Left renal cortex interstitium (tissue), 4 donors: ENCODE measurements around the gene LNPK. TPM values are rescaled to one million over a fixed set of nuclear protein-coding genes. Genes with fewer than 3 reads are reported as not detected.
A peak's percentile ranks its signal among the peaks of the same experiment; 100 is the strongest.
"Not testable (repeated sequence)": the region's sequence is repeated elsewhere in the genome, so short reads cannot be mapped to it uniquely, and the experiment has no call there.

Experiments used
- DNase-seq, 4 donors: peaks; one replicate each; pipeline ENCODE4 v3.0.0-alpha.2; 2013; ENCODE audit warnings: low read depth in 4 of 4, low spot score in 2 of 4, missing footprints in 1 of 4
- polyA plus RNA-seq, 4 donors: library from polyadenylated mRNA; unstranded; fragments of 120-200 nt; gene quantifications; one replicate each; pipeline ENCODE4 v1.2.1, GENCODE V29; 2013; ENCODE audit not compliant: insufficient read length in 4 of 4

LNPK gene
- polyA plus RNA-seq: 10 to 100 TPM; 22.4 to 28.4 (median 25.9) TPM

- peak; percentile 76 to 87 (median 84) for DNase-seq
Observed at GRCh38 chr2:176001916-176002687, at the start of gene LNPK. TSS of gene LNPK (minus strand) at chr2:176002267. CDS start at chr2:175995584, 6,683 bp downstream.

- no peak for DNase-seq
Observed at GRCh38 chr2:176039375-176039774, 37.3 kb upstream of the LNPK start.

DNA sequence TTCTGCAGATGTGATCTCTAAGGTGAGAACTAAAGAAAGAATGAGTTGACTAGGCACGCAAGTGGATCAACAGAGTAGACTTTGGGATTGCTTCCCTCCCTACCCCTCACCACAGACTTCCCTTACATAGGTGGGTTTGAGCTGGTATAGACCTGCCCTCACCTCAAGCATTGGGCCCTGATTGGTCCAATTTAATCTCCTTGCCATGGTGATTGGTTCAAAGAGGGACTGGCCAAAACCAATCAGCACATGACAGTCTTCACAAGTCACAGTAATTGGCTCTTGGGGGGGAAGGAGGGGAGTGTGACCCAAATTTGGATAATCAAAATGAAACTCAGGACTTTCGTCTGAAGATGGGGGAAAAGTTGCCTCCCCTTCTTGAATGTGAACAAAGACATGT lies 36.6 kb upstream of the LNPK start:
- no peak for DNase-seq

GRCh38 chr2:176035013-176035691 lies 33.1 kb upstream of the LNPK start:
- DNase-seq: no peak

GRCh38 chr2:176027806-176028205 lies 25.7 kb upstream of the LNPK start:
- DNase-seq: no peak

DNA sequence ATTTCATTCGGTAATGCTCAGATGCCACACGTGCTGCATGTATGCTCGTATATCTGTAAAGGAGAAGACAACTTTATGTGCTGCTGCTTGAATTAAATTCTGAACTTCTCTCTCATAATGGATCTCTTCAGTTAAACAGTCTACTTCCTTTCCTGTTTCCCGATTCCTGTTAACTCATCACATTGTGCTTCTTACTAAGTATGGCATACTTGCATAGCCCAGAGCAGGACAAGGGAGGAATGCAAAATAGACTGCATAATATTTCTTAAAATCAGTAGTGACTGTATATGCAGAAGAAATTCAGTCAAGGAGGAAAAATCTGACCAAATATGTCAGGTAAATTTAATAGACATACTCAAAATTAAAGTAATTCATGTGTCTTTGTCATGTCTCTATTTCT lies 23.9 kb upstream of the LNPK start:
- DNase-seq: no peak

GRCh38 chr2:176024083-176024482 lies 22.0 kb upstream of the LNPK start:
- DNase-seq: no peak

- DNase-seq: no peak
Observed at GRCh38 chr2:176022048-176022447, 20.0 kb upstream of the LNPK start.

DNA sequence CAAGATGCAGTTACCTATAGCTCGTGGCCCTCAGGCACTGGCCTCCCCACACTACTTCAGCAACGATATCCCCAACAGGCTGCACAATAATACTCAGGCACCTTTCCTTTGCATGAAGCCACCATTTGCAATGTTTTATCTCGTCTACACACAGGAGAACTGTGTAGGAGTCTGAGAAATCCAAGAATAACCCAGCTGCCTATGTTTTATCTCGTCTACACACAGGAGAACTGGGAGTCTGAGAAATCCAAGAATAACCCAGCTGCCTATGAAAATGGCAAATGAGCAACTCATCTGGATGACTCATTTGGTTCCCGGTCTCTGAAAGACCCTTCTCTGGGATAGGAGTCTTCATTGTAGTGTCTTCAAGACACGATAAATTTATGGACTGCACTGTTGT lies 18.3 kb upstream of the LNPK start:
- no peak for DNase-seq

DNA sequence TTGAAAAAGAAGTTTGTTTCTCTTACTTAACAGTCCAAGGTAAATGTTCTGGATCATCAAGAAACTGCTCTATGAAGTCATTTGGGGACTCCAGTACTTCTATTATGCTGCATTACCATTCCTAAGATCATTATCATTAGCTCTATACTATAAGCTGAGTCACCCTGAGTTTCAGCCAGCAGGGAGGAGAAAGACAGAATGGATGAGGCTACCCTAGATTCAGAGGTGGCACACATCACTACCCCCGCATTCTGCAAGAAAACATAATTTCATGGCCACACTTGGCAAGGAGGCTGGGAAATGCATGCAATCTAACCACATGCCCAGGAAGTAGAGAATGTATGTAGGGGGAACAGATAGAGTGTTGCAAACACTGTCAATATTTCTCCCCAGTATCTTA lies 16.6 kb upstream of the LNPK start:
- DNase-seq: no peak

- DNase-seq: no peak
Observed at GRCh38 chr2:176009445-176009844, 7.4 kb upstream of the LNPK start.

DNA sequence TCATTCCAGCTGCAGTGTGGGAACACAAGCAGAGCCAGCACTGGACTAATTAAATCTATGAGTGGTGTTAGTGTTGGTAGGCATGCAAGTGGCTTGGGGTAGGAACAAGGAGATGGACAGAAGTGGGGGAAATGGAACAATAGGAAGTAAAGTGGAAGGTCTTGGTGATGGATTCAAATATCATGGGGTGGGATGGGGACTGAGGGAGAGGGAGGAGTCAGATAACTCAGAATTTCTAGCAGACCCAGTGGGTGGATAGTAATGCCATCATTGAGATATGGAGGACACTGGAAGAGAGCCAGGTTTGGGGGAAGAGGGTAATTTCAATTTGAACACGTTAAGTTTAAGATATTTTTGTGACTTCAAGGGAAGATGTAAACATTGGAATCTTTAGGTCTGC lies 2.9 kb upstream of the LNPK start:
- DNase-seq: no peak

DNA sequence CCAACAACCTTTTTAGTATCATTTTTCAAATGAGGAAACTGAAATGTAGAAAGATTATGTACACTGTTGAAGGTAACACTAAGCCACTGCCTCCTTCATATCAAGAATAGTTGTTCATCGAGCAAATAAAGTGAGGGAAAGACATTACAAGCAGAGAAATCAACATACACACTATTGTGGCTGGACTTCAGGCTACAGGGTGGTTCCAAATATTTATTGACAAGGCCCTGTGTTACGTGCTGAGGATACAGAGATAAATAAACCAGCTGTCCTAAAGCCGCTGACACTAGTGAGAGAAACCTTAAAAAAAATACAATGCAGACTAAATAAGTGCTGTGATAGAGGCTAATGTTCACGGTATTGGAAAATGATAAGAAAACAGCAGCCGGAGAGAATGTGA lies 1.9 kb upstream of the LNPK start:
- no peak for DNase-seq

GRCh38 chr2:176002688-176003210 lies 682 bp upstream of the LNPK start:
- peak in 3 of 4 donors; percentile 20 to 36 (median 32) for DNase-seq

GRCh38 chr2:176001281-176001915 lies 669 bp downstream of the LNPK start:
- DNase-seq: peak; percentile 18 to 74 (median 52)

DNA sequence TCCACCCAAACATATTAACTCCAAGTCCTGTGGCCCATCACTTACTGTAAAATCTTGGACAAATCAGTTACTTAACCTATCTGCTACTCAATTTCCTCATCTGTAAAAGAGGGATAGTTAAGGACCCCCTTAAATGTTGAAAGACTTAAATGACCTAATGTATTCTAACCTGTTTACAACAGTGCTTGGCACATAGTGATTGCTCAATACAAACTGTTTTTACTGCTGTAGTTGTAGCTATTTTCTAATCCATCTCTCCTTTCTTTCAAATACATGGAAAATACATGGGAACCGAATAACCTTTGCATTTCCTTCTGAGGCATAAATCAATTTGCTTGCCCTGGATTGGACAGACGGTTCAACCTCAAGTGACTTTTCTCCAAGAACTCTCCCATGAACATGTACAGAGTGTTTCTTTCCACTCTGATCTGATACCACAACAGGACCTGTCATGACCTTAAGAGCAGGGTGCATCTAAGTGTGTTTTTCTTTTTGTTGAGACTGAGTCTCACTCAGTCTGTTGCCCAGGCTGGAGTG lies 2.7 kb downstream of the LNPK start:
- DNase-seq: no peak

- DNase-seq: no peak
Observed at GRCh38 chr2:175990099-175990498, 12.0 kb downstream of the LNPK start.

GRCh38 chr2:175987126-175987525 lies 14.9 kb downstream of the LNPK start:
- DNase-seq: not testable (repeated sequence)

DNA sequence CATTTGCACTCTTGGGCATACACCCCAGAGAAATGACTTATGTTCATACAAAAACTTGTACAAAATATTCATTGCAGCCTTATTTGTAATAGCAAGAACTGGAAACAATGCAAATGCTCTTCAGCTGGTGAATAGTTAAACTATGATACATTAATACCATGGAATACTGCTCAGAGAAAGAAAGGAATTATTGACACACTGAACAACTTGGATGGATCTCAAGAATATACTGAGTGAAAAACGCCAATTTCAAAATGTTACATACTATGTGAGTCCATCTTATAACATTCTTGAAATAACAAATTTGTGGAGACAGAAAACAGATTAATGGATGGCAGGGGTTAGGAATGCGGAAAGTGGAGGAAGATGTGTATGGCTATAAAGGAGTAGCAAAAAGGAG lies 17.2 kb downstream of the LNPK start:
- no peak for DNase-seq

DNA sequence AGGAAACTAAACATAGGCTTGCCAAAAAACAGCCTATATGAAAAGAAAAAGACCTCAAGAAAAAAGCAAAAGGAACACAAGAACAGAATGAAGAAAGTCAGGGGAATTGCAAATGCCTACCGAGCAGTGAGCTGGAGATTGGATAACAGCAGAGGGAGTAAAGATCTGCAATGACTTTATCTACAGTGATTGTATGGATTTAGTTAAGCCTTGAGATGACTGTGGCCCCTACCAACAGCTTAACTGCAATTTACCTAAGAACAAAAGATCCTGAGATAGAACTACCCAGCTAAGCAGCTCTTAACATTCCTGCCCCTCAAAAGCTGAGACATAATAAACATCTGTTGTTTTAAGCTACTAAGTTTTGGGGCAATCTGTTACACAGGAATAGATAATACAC lies 20.5 kb downstream of the LNPK start:
- DNase-seq: no peak
